ENCODE measurements around the gene BICDL2.
"Not testable (repeated sequence)": the region's sequence is repeated elsewhere in the genome, so short reads cannot be mapped to it uniquely, and the experiment has no call there.

Gene BICDL2

GRCh38 chr16:3080024-3080423, 43.3 kb upstream of the BICDL2 start:
- H3K4me2 ChIP-seq (ENCODE audit: low read length), result no peak overlapping the region
- no peak overlapping the region for H3K4me3 ChIP-seq (ENCODE audit: low read depth, low read length)
- no peak overlapping the region for H3K9ac ChIP-seq
- no peak overlapping the region for H2AFZ ChIP-seq
- no peaks in the 10 kb centered on the region for H3K79me2 ChIP-seq
- TF ChIP-seq CTCF (IDR thresholded peaks at IDR 0.05), result no peak
- H3K9me3 ChIP-seq (ENCODE audit: control insufficient read depth, low read length), result no peaks in the 10 kb centered on the region
- no peaks in the 10 kb centered on the region for H3K4me1 ChIP-seq
- no peaks in the 10 kb centered on the region for H3K27me3 ChIP-seq (ENCODE audit: control insufficient read depth, insufficient read depth, low read length)
- no peaks in the 10 kb centered on the region for H3K36me3 ChIP-seq (ENCODE audit: control insufficient read depth, insufficient read depth, low read length)
- H3K27ac ChIP-seq, result no peak overlapping the region

- Histone ChIP-seq H3K9ac (no peak overlapping the region), H3K79me2 (no peaks in the 10 kb centered on the region), H3K4me3 (ENCODE audit: low read depth, low read length) (no peak overlapping the region), H3K4me2 (ENCODE audit: low read length) (no peak overlapping the region), H3K4me1 (no peaks in the 10 kb centered on the region), H3K27ac (no peak overlapping the region), H3K27me3 (ENCODE audit: control insufficient read depth, insufficient read depth, low read length) (no peaks in the 10 kb centered on the region), H3K9me3 (ENCODE audit: control insufficient read depth, low read length) (no peaks in the 10 kb centered on the region), H3K36me3 (ENCODE audit: control insufficient read depth, insufficient read depth, low read length) (no peaks in the 10 kb centered on the region), H2AFZ (no peak overlapping the region)
- no peak for TF ChIP-seq CTCF (IDR thresholded peaks at IDR 0.05)
These were observed 39.8 kb upstream of the BICDL2 start for GRCh38 chr16:3076577-3076976.

- not testable (repeated sequence) for H3K27ac ChIP-seq, H2AFZ ChIP-seq
These were observed 39.2 kb upstream of the BICDL2 start for GRCh38 chr16:3075946-3076345.

GRCh38 chr16:3075523-3075915, 38.8 kb upstream of the BICDL2 start:
- no peaks in the 10 kb centered on the region for H3K4me1 ChIP-seq

More at GRCh38 chr16:3075946-3076345, 39.2 kb upstream of the BICDL2 start:
- not testable (repeated sequence) for H3K4me2 ChIP-seq (ENCODE audit: low read length); H3K36me3 ChIP-seq (ENCODE audit: control insufficient read depth, insufficient read depth, low read length); H3K4me1 ChIP-seq; H3K79me2 ChIP-seq; H3K9me3 ChIP-seq (ENCODE audit: control insufficient read depth, low read length); H3K4me3 ChIP-seq (ENCODE audit: low read depth, low read length); H3K9ac ChIP-seq; H3K27me3 ChIP-seq (ENCODE audit: control insufficient read depth, insufficient read depth, low read length)

GRCh38 chr16:3074860-3075522, 38.2 kb upstream of the BICDL2 start:
- Histone ChIP-seq H3K9ac (no peak overlapping the region), H3K9me3 (ENCODE audit: control insufficient read depth, low read length) (no peaks in the 10 kb centered on the region), H2AFZ (no peak overlapping the region), H3K4me3 (ENCODE audit: low read depth, low read length) (no peak overlapping the region), H3K4me2 (ENCODE audit: low read length) (no peak overlapping the region), H3K27me3 (ENCODE audit: control insufficient read depth, insufficient read depth, low read length) (no peaks in the 10 kb centered on the region), H3K36me3 (ENCODE audit: control insufficient read depth, insufficient read depth, low read length) (no peaks in the 10 kb centered on the region), H3K4me1 (no peaks in the 10 kb centered on the region), H3K79me2 (no peaks in the 10 kb centered on the region), H3K27ac (no peak overlapping the region)
- no peak for TF ChIP-seq CTCF (IDR thresholded peaks at IDR 0.05)

More at GRCh38 chr16:3075523-3075915, 38.8 kb upstream of the BICDL2 start:
- Histone ChIP-seq H3K27me3 (ENCODE audit: control insufficient read depth, insufficient read depth, low read length) (no peaks in the 10 kb centered on the region), H3K4me3 (ENCODE audit: low read depth, low read length) (no peak overlapping the region), H3K9me3 (ENCODE audit: control insufficient read depth, low read length) (no peaks in the 10 kb centered on the region), H3K79me2 (no peaks in the 10 kb centered on the region), H3K9ac (no peak overlapping the region), H2AFZ (no peak overlapping the region), H3K4me2 (ENCODE audit: low read length) (no peak overlapping the region), H3K36me3 (ENCODE audit: control insufficient read depth, insufficient read depth, low read length) (no peaks in the 10 kb centered on the region), H3K27ac (no peak overlapping the region)
- no peak for TF ChIP-seq CTCF (IDR thresholded peaks at IDR 0.05)

All from parathyroid adenoma (tissue), 2 donors.